Measurements from ENCODE around the gene TEDDM1. TPM values are rescaled to one million over a fixed set of nuclear protein-coding genes. Genes with fewer than 3 reads are reported as not detected.

Gene TEDDM1
- total RNA-seq, 1 donor from 2014 or later, result not detected

DNA sequence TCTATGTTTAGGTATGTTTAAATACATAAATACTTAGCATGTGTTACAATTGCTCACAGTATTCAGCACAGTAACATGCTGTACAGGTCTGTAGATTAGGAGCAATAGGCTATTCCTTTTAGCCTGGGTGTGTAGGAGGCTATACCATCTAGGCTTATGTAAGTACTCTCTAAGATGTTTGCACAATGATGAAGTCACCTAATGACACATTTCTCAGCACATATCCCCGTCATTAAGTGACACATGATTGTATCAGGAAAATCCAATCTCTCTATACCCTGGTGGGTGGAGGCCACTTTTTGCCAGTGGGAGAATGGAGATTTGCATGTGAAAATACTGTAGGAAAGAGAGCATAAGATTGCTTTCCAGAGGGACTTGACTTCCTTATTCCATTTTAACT, 5.5 kb upstream of the TEDDM1 start:
- no peak for DNase-seq (ENCODE audit: low read depth in 2 of 2)

DNA sequence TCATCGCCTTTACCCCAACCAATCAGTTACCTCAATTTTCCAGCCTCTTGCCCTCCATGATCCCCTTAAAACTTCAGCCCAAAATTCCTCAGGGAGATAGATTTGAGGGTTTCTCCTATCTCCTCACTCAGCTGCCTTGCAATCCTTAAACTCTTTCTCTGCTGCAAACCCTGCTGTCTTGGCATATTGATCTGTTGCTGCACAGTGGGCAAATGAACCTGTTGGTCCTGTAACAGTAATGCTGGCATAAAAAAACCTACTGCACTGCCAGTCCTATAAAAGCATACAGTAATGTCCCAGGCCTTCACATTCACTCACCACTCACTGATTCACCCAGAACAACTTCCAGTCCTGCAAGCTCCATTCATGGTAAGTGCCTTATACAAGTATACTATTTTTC, 5.1 kb upstream of the TEDDM1 start:
- DNase-seq (ENCODE audit: low read depth in 2 of 2), result no peak

DNA sequence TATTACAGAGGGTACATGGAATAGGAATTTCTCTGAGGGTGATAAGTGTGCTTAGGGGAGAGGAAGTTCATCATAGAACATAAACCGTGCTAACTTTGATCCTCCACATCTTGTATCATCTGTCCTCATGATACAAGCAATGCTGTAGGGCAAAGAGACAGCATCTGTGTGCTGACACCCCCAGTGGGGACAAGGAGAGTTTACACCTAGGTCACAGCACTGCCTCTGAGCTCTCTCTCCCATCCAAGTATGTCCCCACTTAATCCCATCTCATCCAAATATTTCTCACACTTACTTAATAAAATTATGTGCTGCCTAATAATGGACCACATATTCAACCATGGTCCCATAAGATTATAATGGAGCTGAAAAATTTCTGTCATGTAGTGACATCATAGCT, 4.3 kb upstream of the TEDDM1 start:
- no peak for DNase-seq (ENCODE audit: low read depth in 2 of 2)

DNA sequence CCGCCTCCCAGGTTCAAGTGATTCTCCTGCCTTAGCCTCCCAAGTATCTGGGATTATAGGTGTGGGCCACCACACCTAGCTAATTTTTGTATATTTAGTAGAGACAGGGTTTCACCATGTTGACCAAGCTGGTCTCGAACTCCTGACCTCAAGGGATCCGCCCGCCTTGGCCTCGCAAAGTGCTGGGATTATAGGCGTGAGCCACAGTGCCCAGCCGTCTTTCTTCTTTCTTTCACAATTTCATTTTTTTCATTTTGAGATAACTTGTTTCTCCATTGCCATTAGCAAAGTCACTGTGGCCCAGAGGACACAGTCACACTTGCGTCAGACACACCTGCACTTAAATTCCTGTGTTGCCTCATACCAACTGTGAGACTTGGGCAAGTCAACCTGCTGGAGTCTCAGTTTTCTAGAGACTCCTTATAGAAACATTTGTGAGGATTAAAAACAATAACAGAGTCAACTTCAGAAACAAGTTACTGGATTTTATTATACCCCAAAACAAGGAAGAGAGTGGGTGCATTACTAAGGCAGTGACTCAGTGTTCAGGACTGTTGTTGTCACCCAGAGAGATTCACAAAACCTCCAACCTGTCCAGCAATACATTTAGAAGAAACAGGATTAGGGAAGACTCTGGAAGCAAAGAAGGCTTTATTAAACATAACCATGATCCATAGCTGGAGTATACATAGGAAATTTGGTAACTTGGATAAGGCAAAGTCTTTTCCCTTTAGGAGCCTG, 2.6 kb downstream of the TEDDM1 start:
- no peak for DNase-seq (ENCODE audit: low read depth in 2 of 2)

DNA sequence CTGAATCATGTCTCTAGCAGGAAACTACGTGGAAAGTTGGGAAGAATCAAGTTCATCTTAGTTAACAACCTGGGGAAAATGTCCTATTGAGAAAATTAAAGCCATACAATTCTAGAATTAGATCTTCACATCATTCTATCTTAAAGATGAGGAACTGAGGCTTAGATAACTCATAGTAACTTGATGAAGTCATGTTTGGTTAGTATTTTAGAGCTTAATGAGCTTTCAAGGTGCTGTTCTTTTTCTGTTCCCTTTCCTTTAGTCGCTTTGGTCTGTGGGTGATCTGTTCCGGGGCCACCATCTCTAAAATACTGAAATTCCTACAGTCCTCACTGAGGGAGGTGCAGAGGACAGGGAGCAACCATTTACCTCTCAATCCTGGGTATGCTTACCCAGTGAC, 4.6 kb downstream of the TEDDM1 start:
- no peak for DNase-seq (ENCODE audit: low read depth in 2 of 2)

DNA sequence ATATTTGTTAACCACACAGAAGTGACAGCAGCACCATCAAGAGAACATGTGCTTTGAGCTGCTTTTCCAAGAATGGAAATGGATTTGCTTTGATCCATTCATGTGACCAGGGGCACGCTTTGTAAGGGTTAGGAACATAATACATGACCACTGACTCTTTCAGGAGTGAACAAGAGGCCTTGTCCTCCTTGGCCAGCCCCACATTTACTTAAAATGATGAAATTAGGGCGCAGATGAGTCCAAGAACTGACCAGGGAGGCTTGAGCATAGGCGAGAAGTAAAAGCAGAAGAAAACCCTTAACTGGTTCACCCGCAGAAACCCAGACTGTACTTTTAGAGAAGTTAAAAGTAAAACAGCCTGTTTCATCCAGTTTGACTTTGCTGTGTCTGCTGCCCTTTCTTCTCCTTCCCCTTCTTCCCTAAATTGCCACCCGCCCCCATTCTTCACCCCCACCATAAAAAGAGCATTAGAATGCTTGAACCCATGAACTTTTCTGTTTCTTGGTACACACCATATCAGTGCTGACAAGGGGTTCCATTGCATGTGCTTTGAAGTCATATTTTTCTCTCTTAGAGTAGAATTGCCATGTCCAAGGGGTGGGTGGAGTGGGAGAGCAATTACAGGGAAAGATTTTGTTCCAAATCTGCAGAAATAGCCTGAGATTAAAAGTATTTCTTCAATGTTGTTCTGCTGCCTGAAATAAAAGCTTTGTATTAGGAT, 6.3 kb downstream of the TEDDM1 start:
- no peak for DNase-seq (ENCODE audit: low read depth in 2 of 2)

DNA sequence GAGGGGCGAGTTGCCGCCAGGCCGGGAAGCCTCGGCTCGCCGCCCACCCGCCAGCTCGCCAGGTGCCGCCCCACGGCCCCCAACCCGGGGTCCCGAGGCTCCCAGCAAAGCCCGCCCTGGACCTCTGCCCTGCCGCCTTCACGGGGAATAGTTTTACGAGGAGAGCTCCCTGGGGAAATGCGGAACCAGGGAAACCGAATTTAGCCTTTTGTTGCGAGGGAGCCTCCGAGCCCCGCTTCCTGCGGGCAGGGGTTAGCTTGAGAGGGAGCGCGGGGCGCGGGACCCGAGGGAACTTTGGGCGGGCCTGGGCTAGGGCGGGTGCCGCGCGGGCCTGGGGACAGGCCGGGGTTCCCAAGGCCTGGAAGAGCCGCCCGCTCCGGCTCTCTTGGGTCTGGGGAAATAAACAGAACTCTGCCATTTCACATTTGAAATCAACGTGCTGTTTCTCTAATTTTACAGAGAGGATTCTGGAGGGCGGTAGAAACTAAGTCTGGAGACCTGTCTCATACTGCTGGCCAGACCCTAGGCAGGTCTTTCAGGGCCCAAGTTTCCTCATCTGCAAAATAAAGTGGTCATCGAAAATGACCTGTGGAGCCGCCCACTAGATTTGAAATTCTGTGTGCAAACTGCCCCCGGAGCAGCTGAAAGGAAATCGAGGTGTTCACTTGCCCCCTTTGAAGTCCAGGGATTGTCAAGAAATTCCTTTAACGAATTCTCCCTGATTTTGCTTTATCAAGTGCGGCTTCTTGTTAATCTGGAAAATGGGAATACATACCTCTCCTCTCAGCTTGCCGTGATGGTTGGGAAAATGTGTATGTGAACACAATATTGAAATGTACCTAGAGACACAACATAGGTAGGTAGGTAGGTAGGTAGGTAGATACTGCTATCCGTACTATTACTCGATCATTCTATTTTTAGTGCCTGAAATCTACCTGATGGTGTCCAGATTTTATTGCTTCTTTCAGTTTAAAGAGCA, 8.1 kb downstream of the TEDDM1 start:
- DNase-seq (ENCODE audit: low read depth in 2 of 2), result peak; percentile 29 to 44

DNA sequence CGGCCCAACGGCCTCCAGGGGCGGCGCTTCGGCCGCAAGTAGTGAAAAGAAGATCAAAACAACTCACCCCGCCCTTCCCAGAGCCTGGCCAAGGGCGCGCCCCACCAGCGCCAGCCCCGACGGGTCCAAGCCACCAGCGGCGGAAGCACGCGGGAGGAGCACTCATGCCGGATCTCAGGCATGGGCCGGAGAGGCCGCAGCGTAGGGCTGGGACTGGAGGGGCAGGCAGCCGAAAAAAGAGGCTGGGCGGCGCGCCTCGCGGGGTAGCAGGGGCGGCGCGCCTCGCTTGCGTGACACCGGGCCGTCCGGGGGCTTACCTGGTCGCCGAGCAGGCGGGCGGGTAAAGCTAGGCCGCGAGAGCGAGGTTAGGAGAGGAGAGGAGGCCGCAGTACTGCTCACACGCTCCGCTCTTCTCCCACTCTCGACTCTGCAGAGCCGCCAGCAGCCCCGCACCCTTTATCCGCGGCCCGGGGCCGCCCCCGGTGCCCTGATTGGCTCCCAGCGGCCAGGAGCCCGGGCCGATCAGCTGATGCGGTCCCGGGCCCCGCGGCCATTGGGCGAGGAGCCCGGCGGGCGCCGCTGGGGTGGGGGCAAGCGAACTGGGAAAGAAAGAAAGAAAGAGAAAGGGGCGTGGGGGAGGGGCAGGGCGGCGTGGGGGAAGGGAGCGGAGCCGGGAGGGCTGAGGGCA, 9.0 kb downstream of the TEDDM1 start, which contains the start of gene GLUL:
TSS of gene GLUL (minus strand) at position 429 of the 688 bp plus-strand sequence. CDS start 3,053 bp downstream, outside the sequence.
- DNase-seq (ENCODE audit: low read depth in 2 of 2), result peak; percentile 91 to 96

DNA sequence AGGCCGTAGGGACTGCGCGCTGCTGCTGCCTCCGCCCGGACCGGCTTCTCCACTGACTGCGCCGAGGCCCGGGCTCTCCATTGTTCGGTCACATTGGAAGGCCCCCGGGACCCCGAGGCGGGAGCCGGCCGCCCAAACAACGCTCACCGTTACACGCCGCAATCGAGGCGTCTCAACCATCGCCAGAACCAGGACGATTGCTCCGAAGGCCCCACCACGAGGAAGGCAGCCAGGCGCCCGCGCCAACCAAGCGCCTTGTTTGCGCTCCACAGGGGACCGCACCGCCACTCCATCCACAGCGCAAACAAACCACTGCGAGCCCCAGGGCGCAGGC, 9.5 kb downstream of the TEDDM1 start:
- no peak for DNase-seq (ENCODE audit: low read depth in 2 of 2)

DNA sequence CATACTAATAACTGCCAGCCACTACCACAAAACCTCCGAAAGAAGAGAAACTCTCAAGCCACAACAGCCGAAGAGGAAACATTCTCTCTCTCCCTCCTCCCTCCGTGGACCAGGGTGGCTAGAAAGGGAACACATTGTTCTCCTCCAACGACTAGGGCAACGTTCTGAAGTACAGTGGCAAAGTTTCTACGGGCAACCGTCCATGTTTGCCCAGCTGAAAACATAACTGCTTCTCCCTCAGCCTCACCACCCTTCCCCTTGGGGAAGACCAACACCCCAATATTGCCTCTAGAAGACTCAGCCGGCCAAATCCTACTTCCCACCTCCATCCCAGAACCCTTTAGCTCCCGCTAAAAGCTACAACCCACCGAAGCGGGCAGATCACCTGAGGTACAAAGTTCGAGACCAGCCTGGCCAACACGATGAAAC, 10.8 kb downstream of the TEDDM1 start:
- peak; percentile 5 to 15 for DNase-seq (ENCODE audit: low read depth in 2 of 2)

DNA sequence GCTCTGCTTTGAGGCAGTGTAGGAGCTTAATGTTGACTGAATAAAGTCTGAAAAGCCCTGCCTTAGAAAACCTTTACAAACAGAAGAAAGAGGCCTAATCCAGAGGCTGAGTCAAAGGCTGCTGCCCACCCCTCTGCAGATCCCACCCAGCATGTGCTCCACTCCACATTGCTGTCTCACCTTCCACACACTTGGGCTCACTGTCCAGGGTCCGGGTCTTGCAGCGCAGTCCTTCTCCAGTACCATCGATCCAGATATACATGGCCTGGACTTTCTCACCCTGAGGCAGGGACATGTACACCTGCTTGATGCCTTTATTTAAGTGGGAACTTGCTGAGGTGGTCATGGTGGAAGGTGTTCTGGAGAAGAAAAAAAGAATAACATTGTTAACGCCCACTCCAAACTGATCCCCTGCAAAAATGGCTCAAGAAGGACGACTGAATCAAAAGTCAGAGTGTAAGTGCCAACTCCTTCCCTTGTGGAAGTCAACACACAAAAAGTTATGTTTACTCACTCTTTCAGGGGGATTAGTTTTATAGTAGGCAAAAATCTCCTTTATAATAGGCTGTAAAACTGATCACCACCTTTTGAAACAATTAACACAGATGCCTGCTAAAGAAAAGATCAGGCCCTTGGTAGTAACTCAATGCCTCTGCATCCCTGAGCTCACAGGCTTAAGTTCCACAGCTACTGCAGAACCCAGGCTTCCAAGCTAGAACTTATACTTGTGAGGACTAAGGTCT, 11.9 kb downstream of the TEDDM1 start:
- DNase-seq (ENCODE audit: low read depth in 2 of 2), result no peak

DNA sequence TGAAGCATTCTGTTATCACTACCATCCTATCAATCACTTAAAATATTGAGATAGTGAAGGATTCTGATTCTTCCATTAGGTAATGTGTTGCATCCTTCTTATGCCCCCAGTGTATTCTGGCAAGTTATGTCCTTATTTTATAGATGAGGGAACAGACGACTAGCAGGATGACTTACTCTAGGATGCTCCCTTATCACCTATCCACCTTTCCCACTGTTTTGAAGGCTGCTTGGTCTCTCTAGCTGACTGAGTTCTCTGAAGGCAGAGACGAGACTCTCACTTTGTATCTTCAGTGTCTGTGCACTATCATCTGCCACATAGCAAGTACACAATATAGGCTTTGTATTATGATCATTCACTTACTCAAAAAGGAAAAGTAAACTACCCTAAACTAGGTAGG, 12.9 kb downstream of the TEDDM1 start:
- no peak for DNase-seq (ENCODE audit: low read depth in 2 of 2)

DNA sequence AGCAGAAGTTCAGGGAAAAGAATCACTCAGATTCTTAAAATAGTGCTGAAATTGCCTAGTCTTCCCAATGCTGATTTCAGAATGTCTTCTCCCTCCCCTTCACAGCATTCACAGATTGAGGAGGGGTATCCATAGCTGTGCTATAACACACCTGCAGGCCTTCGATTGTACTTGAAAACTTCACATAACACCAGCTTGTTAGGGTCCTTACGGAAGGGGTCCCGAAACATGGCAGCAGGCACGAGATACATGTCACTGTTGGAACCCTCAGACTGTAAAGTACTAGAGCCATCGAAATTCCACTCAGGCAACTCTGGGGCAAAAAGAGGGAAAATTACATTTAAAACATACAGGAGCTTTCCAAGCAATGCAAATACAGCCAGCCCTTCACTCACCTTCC, 13.5 kb downstream of the TEDDM1 start:
- no peak for DNase-seq (ENCODE audit: low read depth in 2 of 2)

DNA sequence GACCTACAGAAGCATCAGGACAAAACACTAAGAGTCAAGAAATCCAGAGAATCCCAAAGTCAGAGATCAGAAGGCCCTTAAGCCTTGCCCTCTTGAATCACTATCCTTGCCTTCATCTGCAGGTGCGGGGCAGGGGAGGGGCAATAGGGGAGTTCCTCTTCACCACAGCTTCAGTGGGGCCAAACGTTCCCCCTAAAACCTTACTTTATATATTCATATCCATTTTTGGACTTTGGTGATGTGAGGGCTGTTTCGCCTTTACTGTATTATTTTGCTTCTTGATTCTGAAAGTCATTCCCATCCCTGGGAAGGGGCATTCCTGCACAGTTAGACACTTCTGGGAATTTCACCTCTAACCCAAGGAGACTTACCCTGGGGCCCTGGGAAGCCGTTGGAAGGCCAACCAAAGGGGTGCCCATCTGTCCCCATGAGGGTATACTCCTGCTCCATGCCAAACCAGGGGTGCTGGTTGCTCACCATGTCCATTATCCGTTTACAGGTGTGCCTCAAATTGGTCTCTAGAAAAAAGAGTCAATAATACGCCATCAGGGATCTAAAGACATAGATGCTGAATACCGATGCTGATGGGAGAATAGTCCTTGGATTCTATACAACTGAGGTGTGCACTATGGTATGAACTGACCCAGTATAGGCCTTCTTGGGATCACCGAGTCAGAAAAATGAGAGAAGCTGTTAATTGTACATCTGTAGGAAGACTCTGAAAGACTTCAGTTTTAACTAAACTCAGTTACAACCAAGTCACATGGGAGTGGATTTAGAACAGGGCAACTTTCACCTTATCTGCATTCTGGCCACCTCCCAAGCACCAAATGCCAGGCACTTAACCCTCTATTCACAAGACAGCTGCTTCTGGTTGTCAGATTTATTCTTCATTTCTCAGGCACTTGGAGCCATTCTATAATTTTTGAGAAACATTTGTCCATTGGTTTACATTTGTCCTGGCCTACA, 14.3 kb downstream of the TEDDM1 start:
- no peak for DNase-seq (ENCODE audit: low read depth in 2 of 2)

DNA sequence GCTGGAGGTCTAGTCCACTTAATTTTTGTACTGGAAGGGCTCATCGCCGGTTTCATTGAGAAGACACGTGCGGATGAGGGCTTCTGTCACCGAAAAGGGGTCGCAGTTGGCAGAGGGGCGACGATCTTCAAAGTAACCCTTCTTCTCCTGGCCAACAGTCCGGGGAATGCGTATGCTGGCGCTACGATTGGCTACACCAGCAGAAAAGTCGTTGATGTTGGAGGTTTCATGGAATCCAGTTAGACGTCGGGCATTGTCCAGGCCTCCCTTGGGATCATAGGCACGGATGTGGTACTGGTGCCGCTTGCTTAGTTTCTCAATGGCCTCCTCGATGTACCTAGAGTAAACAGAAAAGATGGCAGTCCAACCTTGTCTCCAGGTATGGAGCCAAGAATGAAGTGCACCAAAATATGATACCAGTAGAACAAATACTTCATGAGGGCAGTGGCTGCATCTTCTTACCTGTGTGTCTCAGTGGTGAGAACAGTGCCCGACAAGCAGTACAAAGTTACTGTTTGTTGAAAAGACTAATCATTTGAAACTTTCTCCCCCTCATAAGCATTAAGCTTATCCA, 16.0 kb downstream of the TEDDM1 start:
- no peak for DNase-seq (ENCODE audit: low read depth in 2 of 2)

DNA sequence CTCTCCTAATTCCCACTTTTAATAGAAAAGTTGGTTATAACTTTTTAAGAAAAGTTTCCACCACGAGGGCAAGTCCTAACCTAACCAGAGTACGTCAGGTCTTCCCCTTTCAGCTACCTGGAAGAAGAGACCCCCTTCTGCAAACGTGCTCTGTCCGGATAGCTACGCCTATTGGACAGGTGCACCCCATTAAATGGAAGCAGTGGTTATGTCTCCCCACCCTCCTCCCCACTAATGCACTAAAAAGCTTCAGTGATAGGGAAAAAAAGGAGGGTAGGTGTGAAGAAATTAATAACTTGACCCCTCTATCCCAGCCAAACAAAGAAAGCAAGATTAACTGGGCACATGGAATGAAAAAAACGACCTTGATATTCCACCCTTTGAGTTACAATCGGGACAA, 16.5 kb downstream of the TEDDM1 start:
- DNase-seq (ENCODE audit: low read depth in 2 of 2), result no peak

DNA sequence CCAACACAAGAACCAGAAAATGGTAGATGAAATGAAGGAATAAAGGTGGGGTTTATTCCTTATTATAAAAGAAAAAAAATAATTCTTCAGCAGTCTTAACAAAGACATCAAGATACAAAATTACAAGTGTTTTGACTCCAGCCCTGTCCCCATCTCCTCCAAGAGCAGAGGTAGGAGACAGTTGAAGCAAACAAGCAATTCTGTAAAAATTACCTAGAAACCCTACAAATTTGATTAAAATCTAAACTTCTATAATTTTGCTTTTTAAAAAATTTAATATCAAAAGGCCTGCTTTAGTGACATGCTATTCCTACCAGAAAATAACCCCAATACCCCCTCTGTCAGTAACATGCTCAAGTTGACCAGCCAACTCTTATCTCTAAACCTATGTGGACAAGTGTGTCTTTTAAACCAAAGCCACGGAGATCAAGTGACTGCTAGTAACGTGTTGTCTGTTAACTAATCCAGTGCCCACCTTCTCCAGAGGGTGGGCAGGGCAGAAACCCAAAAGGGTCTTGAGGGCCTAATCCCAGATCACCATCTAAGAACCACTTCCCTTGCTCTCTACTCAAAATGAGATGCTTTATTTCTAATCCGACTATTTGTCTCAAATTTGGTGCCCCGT, 17.3 kb downstream of the TEDDM1 start:
- DNase-seq (ENCODE audit: low read depth in 2 of 2), result no peak

DNA sequence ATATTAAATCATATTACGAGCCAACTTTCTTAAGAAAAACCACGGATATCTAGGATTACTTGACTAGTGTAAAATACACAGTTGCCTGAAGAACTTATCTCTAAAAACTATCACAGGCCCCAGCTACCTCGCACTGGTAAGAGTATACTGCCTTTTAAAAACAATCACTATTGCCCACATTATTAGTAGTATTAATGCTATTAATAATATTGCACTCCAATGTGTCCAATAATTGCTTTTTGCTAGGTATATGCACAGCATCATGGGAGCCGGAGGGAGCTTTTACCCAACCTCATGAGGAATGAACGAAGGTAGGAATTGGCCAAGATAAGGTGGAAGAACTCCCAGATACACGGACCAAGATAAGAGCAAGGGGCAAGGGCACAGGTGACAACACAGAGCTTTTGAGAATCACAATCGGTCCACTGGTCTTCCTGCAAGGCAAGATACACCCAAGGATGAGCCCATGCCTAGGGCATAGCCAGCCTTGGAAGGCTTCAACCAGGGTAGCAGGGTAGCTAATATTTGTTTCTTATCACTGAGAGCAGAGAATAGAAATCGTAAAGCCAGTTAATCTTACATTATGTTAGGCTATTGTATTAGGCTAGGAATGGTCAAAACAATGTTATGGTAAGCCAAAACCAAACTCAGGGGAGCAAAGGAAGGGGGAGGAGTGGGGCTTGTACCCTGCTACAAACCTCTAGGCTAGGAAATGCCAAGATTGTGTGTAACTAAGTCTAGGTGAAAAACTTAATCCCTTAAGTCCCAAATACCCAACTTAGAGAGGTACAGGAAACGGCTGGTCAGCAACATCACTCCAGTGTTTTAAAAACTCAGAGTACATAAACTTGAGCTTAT, 18.3 kb downstream of the TEDDM1 start:
- DNase-seq (ENCODE audit: low read depth in 2 of 2), result no peak
